ENCODE measurements around the gene PITX1. TPM values are rescaled to one million over a fixed set of nuclear protein-coding genes. Genes with fewer than 3 reads are reported as not detected.

Gene PITX1
- total and polyA plus RNA-seq, 2 of the 13 experiments (the other 11 are each of a cell fraction or from before 2014, with no cell fraction given): 11.7 to 20.2 TPM

DNA sequence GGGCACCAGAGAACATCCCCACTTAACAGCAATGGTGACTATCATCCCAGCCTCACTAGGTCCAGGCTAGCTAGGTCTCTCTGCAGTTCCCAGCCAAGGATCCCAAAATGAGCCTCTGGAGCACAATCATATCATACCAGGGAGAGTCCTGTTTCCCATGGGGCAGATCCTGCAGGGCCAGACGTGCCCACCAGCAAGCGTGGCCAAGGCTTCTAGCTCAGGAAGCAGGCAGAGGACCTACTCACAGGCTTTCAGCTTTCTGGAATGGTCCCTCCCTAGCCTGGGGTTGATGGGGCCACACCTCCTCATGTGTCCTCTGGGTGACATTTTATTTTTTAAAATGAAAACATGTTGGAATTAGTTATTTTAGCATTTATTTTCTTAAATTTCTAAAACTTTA, 45.7 kb upstream of the PITX1 start (continued):
- TF ChIP-seq KIAA2018 (CRISPR knock-in tag; IDR thresholded peaks at IDR 0.05; ENCODE audit: borderline replicate concordance) (no peak), BHLHE40 (IDR thresholded peaks at IDR 0.05; ENCODE audit: low read length) (no peak), HNF4G (IDR thresholded peaks at IDR 0.05; ENCODE audit: borderline replicate concordance, low read depth, low read length) (no peak), HNF4G (CRISPR knock-in tag; IDR thresholded peaks at IDR 0.05; ENCODE audit: borderline replicate concordance, low read depth) (no peak), MAFG (CRISPR knock-in tag; IDR thresholded peaks at IDR 0.05) (no peak), NFAT5 (CRISPR knock-in tag; IDR thresholded peaks at IDR 0.05) (no peak), THAP8 (CRISPR knock-in tag; IDR thresholded peaks at IDR 0.05; ENCODE audit: borderline replicate concordance) (no peak), RFXAP (CRISPR knock-in tag; IDR thresholded peaks at IDR 0.05; ENCODE audit: borderline replicate concordance) (no peak), ZFY (CRISPR knock-in tag; IDR thresholded peaks at IDR 0.05) (no peak), MYC (CRISPR knock-in tag; IDR thresholded peaks at IDR 0.05; ENCODE audit: borderline replicate concordance) (no peak), GATAD2A (CRISPR knock-in tag; IDR thresholded peaks at IDR 0.05) (no peak)
- TF ChIP-seq, protein P1, sequence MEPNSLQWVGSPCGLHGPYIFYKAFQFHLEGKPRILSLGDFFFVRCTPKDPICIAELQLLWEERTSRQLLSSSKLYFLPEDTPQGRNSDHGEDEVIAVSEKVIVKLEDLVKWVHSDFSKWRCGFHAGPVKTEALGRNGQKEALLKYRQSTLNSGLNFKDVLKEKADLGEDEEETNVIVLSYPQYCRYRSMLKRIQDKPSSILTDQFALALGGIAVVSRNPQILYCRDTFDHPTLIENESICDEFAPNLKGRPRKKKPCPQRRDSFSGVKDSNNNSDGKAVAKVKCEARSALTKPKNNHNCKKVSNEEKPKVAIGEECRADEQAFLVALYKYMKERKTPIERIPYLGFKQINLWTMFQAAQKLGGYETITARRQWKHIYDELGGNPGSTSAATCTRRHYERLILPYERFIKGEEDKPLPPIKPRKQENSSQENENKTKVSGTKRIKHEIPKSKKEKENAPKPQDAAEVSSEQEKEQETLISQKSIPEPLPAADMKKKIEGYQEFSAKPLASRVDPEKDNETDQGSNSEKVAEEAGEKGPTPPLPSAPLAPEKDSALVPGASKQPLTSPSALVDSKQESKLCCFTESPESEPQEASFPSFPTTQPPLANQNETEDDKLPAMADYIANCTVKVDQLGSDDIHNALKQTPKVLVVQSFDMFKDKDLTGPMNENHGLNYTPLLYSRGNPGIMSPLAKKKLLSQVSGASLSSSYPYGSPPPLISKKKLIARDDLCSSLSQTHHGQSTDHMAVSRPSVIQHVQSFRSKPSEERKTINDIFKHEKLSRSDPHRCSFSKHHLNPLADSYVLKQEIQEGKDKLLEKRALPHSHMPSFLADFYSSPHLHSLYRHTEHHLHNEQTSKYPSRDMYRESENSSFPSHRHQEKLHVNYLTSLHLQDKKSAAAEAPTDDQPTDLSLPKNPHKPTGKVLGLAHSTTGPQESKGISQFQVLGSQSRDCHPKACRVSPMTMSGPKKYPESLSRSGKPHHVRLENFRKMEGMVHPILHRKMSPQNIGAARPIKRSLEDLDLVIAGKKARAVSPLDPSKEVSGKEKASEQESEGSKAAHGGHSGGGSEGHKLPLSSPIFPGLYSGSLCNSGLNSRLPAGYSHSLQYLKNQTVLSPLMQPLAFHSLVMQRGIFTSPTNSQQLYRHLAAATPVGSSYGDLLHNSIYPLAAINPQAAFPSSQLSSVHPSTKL (CRISPR knock-in tag; IDR thresholded peaks at IDR 0.05): no peak
